Renal cortical epithelial cell (primary cell): ENCODE measurements around the gene NFIL3. TPM values are rescaled to one million over a fixed set of nuclear protein-coding genes. Genes with fewer than 3 reads are reported as not detected.

Source experiments
- DNase-seq: peaks from one replicate; pipeline ENCODE4 v3.0.0-alpha.2; 2011; ENCODE audit warnings: low read depth
- total RNA-seq: library from RNA; depleted of rRNA; stranded (reverse); fragments of >200 nt; gene quantifications from 2 replicates; pipeline ENCODE4 v1.2.3, GENCODE V29; 2014

Gene NFIL3
- total RNA-seq, 1 donor from 2014 or later, result 50.8 TPM

DNA sequence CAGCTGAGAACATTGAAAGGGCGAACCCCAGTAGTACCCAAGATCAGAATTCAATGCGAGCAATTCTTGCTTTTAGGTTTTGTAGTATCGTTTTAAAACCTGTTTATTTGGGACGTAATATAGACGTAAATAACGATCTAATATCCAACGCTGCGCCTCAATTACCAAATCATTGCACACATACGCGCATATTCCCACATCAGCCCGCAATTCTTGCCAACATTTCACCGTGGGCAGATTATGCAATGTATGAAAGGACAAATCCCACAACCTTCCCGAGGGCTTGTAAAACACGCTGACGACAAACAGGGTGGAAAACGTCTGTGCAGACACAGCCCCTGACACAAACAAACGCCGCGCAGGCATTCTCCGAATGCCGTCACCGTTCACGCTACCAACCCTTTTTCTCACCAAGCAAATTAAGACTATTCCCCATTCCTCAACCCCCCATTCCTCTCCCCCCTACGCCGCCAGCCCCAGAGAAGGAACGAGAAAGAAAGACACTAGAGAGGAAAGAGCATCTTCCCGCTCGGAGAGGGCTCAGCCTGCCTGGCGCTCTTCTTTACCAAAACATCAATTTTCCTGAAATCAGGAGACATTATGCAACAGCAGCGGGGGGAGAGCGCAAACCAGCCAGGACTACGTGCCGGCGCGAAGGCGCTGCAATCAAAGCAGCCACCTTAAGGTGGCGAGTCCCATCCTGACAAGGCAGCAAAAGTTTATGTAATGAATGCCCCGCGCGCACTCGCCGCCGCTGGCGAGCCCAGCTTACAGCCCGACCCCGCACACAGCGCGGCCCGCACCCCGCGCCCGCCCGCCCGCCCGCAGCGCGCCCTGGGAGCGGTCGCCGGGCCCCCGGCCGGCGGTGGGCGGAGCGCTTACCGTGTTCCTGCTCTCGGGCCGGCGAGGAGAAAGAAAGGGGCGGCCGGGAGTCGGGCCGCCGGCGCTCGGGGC is 597 bp downstream of the NFIL3 start:
- peak; percentile 65 for DNase-seq

DNA sequence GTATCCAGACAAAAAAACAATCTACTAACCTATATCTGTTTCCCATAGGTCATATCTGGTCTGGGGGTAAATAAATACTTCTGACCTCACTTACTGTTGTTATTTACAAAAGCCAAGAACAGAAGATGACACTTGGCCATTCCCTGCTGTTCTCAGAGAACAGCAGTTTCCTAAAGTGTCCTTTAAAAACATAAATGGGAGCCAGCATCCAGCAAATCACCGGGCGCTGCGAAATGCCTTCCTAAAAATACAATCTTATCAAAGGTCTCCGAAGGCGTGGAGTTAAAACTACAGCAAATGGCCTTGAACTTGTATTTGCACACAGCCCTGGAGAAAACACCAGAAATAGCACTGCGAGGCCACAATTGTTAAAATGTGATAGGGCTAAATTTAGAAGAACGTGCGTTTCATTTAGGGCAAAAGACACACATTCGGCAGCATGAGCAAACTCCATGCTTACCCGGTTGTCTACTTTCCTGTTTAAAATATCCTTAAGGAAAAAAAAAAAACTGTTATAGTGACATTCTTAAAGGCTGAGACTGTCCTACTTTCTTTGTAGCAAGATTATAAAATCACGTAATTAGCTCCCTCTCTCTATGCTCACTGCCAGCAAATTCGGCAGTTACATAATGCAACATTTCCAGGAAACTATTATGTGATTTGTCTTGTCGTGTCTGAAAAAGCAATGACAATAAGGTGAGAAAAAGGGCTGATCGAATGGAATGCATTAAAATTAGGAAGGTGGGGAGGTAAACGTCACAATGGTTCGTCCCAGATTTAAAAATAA is 1.5 kb downstream of the NFIL3 start:
- peak; percentile 51 for DNase-seq

DNA sequence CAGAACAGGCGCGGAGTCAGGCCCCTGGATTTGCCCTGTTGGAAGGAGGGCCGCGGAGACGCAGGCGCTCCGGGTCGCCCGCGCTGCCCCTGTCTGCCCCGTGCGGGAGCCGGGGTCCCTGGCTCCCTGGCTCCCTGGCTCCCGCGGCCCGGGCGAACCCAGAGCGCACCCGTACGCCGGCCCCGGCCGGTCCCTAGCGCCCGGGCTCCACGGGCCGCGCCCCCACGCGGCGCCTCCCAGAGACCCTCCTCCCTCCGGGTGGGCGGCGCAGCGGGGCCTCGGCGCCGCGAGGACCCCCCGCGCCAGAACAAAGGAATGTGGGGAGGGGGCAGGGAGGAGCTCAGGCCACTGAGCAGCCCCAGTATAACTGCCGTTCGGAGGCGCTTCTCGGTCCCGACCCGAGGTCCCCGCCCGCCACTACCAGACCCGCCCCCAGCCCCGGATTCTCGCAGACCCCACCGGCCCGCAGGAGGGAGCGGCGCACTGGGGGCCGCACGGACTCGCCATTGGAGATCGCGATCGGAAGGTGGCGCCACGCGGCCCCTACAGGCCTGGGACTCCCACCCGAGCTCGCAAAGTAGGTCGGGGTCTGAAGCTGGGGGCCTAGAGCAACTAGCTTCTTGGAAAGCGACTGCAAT is 2.4 kb downstream of the NFIL3 start:
- no peak for DNase-seq

DNA sequence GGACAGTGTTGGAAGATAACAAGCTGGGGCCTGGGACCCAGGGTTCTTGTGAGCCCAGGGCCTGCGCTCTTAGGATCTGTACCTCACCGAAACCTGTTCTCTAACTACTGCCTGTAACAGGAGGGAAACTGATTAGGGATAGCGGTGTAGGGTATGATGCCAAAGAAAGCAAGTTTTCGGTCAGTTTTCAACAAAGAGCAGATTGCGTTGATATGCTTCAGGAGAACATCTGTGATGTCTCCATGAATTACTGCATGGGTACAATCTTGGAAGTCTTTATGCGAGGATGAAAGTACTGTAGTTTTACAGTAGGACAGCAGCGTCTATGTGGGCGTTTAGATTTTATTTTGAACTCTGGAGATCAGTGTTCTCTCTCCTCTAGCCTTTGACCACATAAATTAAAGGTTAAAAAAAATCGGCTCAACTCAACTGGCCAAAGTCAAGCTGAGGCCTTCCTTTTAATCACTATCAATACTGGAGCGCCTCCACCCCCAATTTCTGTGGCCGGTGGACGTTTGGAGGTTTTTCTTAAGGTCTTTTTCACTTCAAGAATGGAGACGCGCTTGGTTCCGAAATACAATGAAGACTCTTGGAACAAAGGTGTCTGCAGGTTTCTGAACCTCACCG is 3.0 kb downstream of the NFIL3 start:
- no peak for DNase-seq

DNA sequence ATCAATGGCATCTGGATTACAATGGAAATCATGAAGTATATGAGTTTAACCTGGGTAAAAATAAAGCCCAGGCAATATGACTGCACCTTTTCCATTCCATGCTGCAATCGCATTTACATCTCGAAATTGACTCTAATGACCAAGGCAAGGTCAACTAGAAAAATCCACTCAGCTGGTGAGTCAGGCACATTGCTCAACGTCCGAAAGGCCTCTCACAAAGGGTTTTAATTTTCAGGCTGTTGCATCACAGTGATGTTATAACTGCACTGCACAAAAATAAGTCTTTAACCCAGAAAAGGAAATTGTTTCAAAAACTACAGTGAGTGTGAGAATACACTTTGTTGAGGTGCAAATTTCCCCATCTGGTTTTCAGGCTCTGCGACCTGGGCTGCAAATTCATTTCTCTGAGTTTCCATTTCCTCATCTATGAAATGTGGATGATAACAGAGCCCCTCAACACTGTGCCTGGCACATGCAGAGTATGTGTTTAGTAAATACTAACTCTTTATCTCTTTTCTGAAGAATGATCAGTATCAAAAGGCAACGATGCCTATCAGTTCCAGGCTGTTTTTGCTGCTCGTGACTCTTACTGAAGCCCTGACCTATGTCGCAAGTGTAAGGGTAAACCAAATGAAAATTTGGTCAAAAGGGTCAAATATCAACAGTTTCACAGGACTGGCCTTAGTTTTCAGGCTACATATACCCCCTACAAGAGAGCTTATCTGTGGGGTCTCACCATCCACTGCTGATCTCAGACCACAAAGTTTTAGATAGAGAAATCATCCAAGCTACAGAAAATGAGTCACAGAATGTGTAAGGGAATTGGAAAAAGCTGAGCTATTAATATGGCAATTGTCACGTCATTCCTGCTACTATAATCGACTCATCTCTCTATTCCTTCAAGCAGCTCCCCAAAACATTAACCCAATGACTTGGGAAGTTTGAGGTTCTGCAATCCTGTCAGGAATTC is 4.1 kb downstream of the NFIL3 start:
- DNase-seq, result peak; percentile 97

DNA sequence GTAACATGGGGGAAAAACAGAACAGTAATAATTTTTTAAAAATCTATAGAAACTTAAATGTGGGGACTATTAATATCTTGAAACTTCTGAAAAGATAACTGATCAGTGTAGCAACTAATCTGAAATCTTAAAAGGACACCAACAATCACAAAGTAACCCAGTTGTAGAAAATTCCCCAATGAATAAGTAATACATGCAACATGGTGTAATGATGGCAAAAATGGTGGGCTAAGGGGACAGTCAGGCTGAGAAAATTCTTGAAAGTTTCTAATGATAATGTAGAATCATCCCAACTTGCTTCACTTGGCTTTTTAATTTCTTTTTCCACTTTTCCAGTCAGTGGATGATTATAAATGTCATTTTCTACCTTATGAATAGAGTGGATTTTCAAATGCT is 5.4 kb downstream of the NFIL3 start:
- no peak for DNase-seq

DNA sequence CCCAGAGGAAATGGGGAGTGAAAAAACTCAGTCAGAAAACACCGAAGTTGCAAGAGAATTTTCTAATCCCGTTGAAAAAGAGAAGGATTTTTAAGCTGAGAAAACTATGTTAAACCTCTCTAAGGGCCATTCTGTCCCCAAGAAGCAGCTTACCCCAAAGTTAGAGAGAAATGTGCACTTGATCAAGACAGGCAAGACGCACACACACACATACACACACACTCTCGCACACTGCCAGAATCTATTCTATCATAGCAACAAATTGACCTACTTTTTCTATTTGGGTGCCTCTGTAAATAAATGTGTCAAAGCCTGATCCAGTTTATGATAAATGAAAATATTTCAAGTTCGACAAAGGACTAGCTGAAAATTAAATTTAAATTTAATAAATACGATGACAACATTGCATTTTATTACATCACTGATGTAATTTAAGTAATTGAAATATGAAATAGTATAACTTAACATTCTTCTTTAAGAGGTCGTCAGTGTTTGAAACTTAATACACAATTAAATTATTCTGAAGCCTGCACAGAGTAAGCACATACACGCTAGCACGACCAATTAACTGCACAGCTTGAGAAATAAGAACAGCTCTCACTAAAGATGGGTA is 5.9 kb downstream of the NFIL3 start:
- no peak for DNase-seq

DNA sequence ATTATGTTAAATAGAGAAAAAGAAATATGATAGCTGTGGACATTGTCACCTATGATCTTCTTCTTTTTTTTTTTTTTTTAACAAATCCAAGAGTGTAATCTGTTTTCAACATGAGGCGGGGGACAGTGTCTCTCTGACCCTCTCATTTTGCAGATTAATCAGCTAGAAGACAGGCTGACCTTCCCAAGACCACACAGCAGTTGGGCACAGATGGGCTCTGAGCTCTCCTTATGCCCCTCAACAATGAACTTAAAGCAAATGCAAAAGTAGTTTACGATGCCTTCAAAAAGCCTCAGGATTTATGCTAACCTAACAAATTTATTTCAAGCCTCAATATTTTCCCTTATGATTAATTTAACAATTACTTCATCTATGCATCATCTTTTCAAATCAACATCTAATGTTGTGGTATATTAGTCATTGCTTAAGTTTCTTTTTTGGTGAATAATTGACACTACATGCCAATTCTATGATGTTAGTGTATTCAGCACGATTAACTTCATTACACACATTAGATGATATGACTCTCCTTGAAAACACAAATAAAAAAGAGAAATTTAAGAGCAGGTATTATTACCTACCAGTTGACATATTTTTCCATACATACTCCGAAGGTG is 7.4 kb downstream of the NFIL3 start:
- DNase-seq, result peak; percentile 90

DNA sequence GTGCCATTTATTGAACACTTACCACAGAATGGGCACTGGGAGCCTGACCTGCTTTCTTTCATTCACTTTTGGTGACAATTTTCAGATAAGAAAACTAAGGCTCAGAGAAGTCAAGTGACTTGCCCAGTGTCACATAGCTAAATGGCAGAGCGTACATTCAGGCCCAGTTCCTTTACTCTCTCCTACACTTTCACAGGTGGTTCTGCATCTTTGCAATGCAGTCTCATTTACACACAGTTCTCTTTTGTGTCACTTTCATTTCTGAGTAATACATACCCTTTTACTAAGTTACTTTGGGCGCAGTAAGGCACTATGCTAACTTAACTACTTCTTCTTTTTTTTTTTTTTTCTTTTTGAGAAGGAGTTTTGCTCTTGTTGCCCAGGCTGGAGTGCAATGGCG is 8.3 kb downstream of the NFIL3 start:
- DNase-seq, result no peak

DNA sequence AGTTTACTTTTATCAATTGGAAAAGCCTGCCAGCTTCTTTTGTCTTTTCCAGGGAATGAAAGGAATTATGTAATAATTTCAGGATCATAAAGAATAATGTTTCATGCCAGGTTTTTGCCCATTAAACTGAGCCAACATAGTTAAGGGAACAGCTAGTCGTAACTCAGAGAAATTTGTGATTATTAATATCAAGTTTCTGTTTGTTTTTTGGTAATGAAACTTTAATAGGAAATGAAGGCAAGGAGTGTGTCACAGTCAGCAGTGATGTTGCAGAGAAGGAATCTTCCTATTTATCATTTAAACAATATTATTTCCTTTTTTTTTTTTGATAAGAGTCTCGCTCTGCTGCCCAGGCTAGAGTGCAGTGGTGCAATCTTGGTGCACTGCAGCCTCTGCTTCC is 10.7 kb downstream of the NFIL3 start:
- no peak for DNase-seq

DNA sequence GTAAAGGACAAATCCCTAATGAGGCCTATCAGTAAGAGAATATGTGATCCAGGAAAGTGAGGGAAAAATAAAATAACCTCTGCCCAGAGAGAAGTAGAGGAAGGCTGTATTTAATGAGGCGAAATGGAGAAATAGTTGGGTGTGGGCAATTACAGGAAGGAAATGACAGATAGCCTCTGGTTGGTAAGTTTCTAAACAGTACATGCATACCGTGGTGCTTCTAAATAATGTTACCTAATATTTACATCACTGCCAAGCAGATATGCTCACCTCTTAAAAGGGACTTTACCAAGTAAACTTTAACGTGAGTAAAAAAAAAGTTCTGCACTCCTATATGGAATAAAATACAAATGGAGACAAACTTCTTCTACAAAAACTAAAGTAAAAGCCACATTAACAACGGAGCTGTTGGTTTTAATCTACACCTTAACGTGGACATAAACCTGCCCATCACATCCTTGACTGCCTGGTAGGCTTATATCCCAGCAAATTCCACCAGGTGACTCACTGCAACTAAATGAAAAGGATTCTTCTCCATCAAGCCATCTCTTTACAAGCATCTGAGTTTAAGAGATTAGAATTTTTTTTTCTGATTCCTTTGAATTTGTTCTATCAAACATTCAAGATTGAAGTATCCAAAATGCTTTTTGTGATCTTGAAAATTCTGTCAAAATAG is 12.4 kb downstream of the NFIL3 start:
- DNase-seq, result peak; percentile 42

DNA sequence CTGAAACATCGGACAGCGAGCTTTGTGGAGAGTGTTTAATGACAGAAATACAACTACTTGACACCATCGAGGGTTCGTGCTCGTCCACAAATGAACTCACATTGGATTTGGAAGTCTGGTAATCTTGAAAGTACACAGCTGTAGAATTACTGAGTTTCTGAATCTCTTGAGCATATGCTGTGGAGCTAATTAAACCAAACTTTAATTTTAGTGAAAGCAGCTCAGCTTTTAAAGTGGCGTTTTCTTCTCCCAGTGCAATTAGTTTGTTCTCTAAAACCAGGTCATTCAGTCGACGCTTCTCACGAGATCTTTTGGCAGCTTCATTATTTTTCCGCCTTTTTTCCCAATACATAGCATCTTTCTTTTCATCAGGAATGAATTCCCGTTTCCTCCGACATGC is 13.5 kb downstream of the NFIL3 start:
- DNase-seq, result no peak

DNA sequence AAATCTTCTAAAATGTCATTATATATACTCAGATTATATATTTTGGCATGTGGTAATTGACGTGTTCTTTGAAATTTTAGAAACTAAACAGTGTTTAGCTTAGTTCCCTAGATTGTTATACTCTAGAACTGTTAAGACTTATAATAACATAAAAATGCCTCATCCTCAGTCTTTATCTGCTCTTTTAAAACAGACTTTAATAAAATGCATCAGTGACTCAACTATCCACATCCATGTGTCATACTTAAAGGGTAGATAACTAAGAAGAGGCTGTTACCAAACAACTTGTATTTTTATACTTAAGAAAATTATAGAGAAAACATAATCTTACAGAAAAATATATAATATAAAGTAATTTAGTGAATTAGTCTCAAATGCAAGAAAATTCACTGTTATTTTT is 15.2 kb downstream of the NFIL3 start:
- no peak for DNase-seq

DNA sequence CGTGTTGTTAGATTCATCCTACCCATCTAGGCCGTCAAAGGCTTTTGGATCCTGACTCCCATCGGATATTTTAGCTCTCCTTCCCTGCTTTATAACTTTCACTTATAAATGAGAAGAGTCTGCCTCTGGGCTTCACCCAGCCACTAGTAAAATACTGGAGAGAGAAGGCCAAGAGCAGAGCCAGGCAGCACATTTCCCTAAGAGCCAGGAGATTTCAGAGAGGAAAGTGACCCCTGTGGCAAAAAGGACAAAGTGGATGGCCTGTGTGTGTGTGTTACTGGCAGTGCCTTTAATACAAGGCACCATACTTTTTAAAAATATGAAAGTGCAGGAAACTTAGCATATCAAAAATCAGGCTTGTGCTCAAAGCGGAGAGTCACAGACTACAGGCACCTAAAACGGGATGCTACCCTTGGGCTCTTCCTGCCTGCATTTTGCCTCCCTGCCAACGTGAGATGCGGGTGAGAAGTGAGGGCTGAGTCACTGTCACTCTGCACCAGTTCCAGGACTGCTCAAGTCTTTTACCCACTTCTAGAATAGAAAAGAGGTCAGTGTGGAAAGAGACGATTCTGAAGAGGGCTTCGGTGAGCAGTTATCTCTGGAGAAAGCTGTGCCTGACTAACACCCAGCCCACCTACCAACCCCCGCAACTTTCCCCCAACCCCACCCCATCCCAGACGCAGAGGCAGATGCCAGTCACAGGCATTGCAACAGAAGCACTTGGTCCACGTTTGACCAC is 15.9 kb downstream of the NFIL3 start:
- DNase-seq, result no peak

DNA sequence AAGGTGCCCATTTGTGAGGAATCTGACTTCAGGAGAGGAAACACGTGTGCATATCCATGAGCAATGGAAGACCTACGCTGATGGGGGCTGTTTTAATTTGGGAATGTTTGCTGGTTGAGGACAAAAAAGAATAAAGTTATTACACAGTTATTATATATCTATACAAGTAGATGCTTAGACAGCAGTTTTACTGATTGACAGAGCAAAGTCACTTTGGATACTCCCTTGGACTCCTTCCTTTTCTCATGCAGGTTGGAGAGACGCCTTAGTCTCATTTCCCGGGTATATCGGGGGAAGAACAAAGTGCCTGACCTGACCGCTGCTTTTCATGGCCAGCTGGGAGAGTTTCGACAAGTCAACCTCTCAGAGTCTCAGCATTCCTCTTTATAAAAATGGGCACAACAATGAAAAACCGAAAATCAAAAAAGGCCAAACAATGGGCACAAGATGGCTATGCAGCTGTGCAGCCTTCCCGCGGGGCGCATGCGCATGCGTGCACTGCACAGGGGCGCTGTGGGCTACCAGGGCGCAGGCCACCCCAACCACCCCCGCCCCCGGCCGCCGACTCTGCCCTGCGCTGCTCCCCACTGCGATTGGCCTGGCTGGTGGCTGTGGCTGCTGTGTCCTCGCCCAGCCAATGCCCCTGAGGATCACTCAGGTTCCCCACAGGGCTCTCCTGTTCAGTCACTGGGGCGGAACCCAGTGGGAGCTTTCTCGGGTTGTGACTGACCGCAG is 18.1 kb downstream of the NFIL3 start:
- no peak for DNase-seq

DNA sequence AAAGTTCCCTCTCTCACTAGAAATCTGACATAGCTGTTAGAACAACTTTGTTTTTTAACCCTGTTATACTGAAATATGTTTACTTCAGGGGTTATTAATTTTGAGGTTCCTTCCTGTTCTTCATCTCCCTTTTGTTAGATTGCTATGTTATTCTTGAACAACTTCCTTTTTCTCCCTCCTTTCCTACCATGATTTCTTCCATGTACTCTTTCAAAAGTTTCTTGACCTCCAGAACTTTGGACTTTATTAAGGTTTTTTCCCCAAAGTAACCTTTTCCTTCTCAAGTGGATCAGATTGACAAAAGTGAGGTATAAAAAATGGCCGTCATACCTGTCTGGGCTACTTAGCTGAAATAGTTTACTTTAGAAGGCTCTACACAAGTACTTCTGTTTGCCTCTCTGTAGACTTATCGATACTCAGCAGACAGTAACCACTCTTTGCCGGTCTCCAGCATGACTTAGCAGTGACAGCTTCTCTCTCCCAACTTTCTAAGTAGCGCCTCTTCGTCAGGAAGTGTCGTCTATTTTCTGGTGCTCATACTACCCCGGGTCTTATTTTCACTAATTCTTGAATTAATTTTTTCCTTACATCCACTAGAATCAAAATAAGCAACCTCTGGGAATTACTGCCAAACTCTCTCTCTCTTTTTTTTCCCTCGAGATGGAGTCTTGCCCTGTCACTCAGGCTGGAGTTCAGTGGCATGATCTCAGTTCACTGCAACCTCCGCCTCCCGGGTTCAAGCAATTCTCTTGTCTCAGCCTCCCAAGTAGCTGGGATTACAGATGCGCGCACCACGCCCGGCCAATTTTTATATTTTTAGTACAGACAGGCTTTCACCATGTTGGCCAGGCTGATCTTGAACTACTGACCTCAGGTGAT is 19.7 kb downstream of the NFIL3 start:
- no peak for DNase-seq

DNA sequence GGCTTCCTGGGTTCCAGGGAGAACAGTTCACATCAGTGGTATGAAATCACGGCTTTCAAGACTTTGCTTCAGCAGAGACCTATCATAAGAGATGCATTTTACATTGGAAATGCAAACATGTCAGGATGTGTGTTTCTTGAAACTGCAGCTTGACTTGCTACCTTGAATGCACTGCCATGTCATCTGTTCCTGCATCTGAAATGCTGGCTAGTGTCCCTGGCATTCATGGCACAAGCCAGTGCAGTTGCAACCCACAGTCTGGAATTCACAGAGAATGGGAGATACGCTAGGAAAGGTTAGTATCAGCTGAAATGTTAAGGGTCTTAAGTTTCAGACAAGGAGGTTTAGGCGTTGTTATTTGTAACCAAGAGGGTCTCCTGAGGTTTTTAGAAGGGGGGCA is 24.7 kb downstream of the NFIL3 start:
- no peak for DNase-seq
